ENCODE data around the gene CARD10.

GRCh38 chr22:37467391-37467955 is 51.7 kb downstream of the CARD10 start:
- no peak for TF ChIP-seq CTCF (IDR thresholded peaks at IDR 0.05 in 4 of 5, conservative IDR thresholded peaks at IDR 0.05 in 1 of 5)
- TF ChIP-seq POLR2A (IDR thresholded peaks at IDR 0.05), result no peak
